B cell (primary cell): Measurements from ENCODE around the gene MYRIP.

Experiments
- CTCF ChIP-seq: fragments of 200-600 bp; IDR thresholded peaks from one replicate; pipeline ENCODE4 v1.8.0; 2022; ENCODE audit warnings: antibody characterized with exemption, mild to moderate bottlenecking
- EZH2 ChIP-seq: IDR thresholded peaks from 2 replicates; pipeline ENCODE4 v1.6.1; 2012; ENCODE audit warnings: borderline replicate concordance, low read depth, mild to moderate bottlenecking, moderate library complexity, low read length; ENCODE audit not compliant: insufficient read depth, poor library complexity, severe bottlenecking

GRCh38 chr3:40223856-40224255 is 414.4 kb downstream of the MYRIP start:
- TF ChIP-seq CTCF (no peak), EZH2 (no peak)
